IMR-90 (cell line): ENCODE measurements around the gene GGT1. TPM values are rescaled to one million over a fixed set of nuclear protein-coding genes. Genes with fewer than 3 reads are reported as not detected.

Experiments
- ATAC-seq: fragments of 200-7000 bp; cut with Tn5 transposase; 2 replicates; pipeline ENCODE4 v1.9.1; 2020; ENCODE audit warnings: low read depth, mild to moderate bottlenecking, moderate library complexity
- BruUV-seq: library from RNA; stranded (reverse); fragments of 400-500 nt; replicated peaks from 2 replicates; lab custom pipeline; 2021; lab: Mats Ljungman, UMichigan
- CTCF ChIA-PET: fragments of 300-600 bp; formaldehyde crosslinking; extraction: SDS; loops from one replicate; lab custom pipeline; 2021; ENCODE audit warnings: antibody characterized with exemption; lab: Yijun Ruan, JAX
- POLR2A ChIA-PET: fragments of 300-600 bp; sonication (Branson Sonifier 250); formaldehyde crosslinking; loops from one replicate; lab custom pipeline; 2022; ENCODE audit warnings: antibody characterized with exemption; ENCODE audit not compliant: unreplicated experiment; lab: Charles Lee
- DNase-seq: peaks from one replicate; pipeline ENCODE4 v3.0.0; 2013
- H2AFZ ChIP-seq: replicated peaks from 2 replicates; pipeline ENCODE3; 2013; ENCODE audit warnings: low read length, mild to moderate bottlenecking; ENCODE audit not compliant: poor library complexity
- H2AK5ac ChIP-seq: 2 replicates; pipeline ENCODE4 v1.6.1; 2013; ENCODE audit warnings: low read depth, low read length, inconsistent platforms
- H2AK9ac ChIP-seq: replicated peaks from 2 replicates; pipeline ENCODE3; 2013; ENCODE audit warnings: mild to moderate bottlenecking, low read depth, low read length, moderate library complexity; ENCODE audit not compliant: poor library complexity
- H2BK120ac ChIP-seq: 2 replicates; pipeline ENCODE4 v1.6.1; 2013; ENCODE audit warnings: low read depth, low read length, inconsistent platforms
- H2BK15ac ChIP-seq: 3 replicates; pipeline ENCODE4 v1.6.1; 2013; ENCODE audit warnings: low read depth, low read length, inconsistent platforms
- H2BK20ac ChIP-seq: 2 replicates; pipeline ENCODE4 v1.6.1; 2013; ENCODE audit warnings: low read depth, mild to moderate bottlenecking, inconsistent platforms, low read length, moderate library complexity
- H2BK5ac ChIP-seq: 2 replicates; pipeline ENCODE4 v1.6.1; 2013; ENCODE audit warnings: mild to moderate bottlenecking, low read depth, low read length, inconsistent platforms; ENCODE audit not compliant: poor library complexity, severe bottlenecking
- H3K14ac ChIP-seq: replicated peaks from 2 replicates; pipeline ENCODE4 v1.6.1; 2013; ENCODE audit warnings: low read depth, low read length, inconsistent platforms
- H3K18ac ChIP-seq: 2 replicates; pipeline ENCODE4 v1.6.1; 2013; ENCODE audit warnings: low read depth, low read length, control low read depth
- H3K23ac ChIP-seq: 2 replicates; pipeline ENCODE4 v1.6.1; 2013; ENCODE audit warnings: low read depth, low read length, inconsistent platforms
- H3K27ac ChIP-seq: 2 replicates; pipeline ENCODE4 v1.5.1; 2013; ENCODE audit warnings: mild to moderate bottlenecking, control low read depth, low read length; ENCODE audit not compliant: insufficient read depth
- H3K27me3 ChIP-seq: 2 replicates; pipeline ENCODE4 v1.6.1; 2013; ENCODE audit warnings: low read length; ENCODE audit not compliant: control insufficient read depth, insufficient read depth
- H3K36me3 ChIP-seq: 2 replicates; pipeline ENCODE4 v1.6.1; 2013; ENCODE audit warnings: low read length, mixed read lengths; ENCODE audit not compliant: control insufficient read depth, insufficient read depth
- H3K4ac ChIP-seq: 2 replicates; pipeline ENCODE4 v1.6.1; 2013; ENCODE audit warnings: low read depth, low read length, inconsistent platforms
- H3K4me1 ChIP-seq: 2 replicates; pipeline ENCODE4 v1.6.1; 2013; ENCODE audit warnings: low read length, mixed read lengths; ENCODE audit not compliant: control insufficient read depth, insufficient read depth
- H3K4me2 ChIP-seq: 2 replicates; pipeline ENCODE4 v1.6.1; 2013; ENCODE audit warnings: low read depth, mild to moderate bottlenecking, control low read depth, low read length, moderate library complexity
- H3K4me3 ChIP-seq: 2 replicates; pipeline ENCODE4 v1.5.1; 2013; ENCODE audit warnings: low read depth, mild to moderate bottlenecking, control low read depth, low read length, moderate library complexity; ENCODE audit not compliant: insufficient read depth
- H3K56ac ChIP-seq: 2 replicates; pipeline ENCODE4 v1.6.1; 2013; ENCODE audit warnings: low read length, inconsistent platforms; ENCODE audit not compliant: insufficient read depth; ENCODE audit errors: extremely low read depth
- H3K79me1 ChIP-seq, 2 experiments: 2 replicates each; pipeline ENCODE4 v1.6.1; 2013; ENCODE audit warnings: low read length in 2 of 2, inconsistent platforms in 1 of 2, low read depth in 1 of 2
- H3K9ac ChIP-seq: 2 replicates; pipeline ENCODE4 v1.6.1; 2013; ENCODE audit warnings: low read depth, low read length, control low read depth
- H3K9me1 ChIP-seq: 2 replicates; pipeline ENCODE4 v1.6.1; 2013; ENCODE audit warnings: low read length, inconsistent platforms; ENCODE audit not compliant: insufficient read depth
- H3K9me3 ChIP-seq: 2 replicates; pipeline ENCODE4 v1.6.1; 2013; ENCODE audit warnings: low read length; ENCODE audit not compliant: control insufficient read depth, insufficient read depth
- H4K20me1 ChIP-seq: 2 replicates; pipeline ENCODE4 v1.6.1; 2013; ENCODE audit warnings: low read length, inconsistent platforms; ENCODE audit not compliant: insufficient read depth
- H4K5ac ChIP-seq: 2 replicates; pipeline ENCODE4 v1.6.1; 2013; ENCODE audit warnings: mild to moderate bottlenecking, low read depth, low read length, control low read depth
- H4K8ac ChIP-seq, 2 experiments: 2 replicates each; pipeline ENCODE4 v1.6.1; 2013; ENCODE audit warnings: low read depth in 2 of 2, low read length in 2 of 2, control low read depth in 1 of 2, inconsistent platforms in 1 of 2
- H4K91ac ChIP-seq: 2 replicates; pipeline ENCODE4 v1.6.1; 2013; ENCODE audit warnings: low read depth, low read length, inconsistent platforms; ENCODE audit not compliant: insufficient read depth
- RAD21 ChIP-seq: IDR thresholded peaks from 2 replicates; pipeline ENCODE4 v1.6.1; 2012; ENCODE audit warnings: low read length, improper control_type of control experiment
- RCOR1 ChIP-seq: IDR thresholded peaks from 2 replicates; pipeline ENCODE4 v1.6.1; 2012; ENCODE audit warnings: mild to moderate bottlenecking, low read length, improper control_type of control experiment; ENCODE audit not compliant: insufficient replicate concordance
- WGBS, 2 experiments: methylation state at CpG; one replicate each; pipeline versions ENCODE4 v1.1.5 to v1.1.7; 2013; ENCODE audit warnings: missing lambda C conversion rate in 2 of 2; ENCODE audit not compliant: insufficient read length in 1 of 2; ENCODE audit errors: extremely low coverage in 2 of 2; 5-methylcytosine and 5-hydroxymethylcytosine counted together
- dilution Hi-C: fragments of 300-500 bp; cut with HindIII; formaldehyde crosslinking; loops from one replicate; pipeline ENCODE4 v1.14.3; 2018; ENCODE audit warnings: low sequenced_read_pairs; ENCODE audit not compliant: unreplicated experiment
- in situ Hi-C: fragments of 300-500 bp; cut with MboI; formaldehyde crosslinking; loops from 3 replicates; pipeline ENCODE4 v1.14.3; 2019; ENCODE audit warnings: low sequenced_read_pairs, inconsistent platforms, mixed read lengths
- intact Hi-C: fragments of 100-400 bp; cut with micrococcal nuclease; formaldehyde crosslinking; loops from 2 replicates; pipeline ENCODE4 v1.10.0; 2022
- polyA plus RNA-seq, 3 experiments: library from polyadenylated mRNA; depleted of rRNA; stranded (reverse); fragments of >200 nt; gene quantifications; 2 replicates each; pipeline ENCODE4 v1.2.3, GENCODE V29; 2012; ENCODE audit warnings: low replicate concordance in 1 of 3
- total RNA-seq: library from RNA; depleted of rRNA; stranded (reverse); fragments of >200 nt; gene quantifications from 2 replicates; pipeline ENCODE4 v1.2.3, GENCODE V29; 2012

Gene GGT1
- total and polyA plus RNA-seq, 2 of the 4 experiments (the other 2 are of a cell fraction): 3.4 to 7.3 TPM

DNA sequence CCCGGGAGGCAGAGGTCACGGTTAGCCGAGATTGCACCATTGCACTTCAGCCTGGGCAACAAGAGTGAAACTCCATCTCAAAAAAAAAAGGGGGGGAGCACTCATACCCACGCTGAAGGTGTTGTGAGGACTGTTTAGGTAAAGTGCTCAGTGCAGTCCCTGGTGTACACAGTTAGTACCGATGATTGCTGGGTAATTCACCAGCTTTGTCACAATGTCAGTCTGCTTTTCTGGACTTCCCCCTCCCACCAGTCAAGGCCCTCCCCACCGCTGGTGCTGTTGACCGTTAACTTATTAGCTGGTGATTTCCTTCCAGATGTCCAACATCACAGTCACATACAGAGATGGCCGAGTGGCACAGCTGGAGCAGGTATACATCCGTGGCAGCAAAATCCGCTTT, 35.3 kb upstream of the GGT1 start:
- no peak for ATAC-seq
- Histone ChIP-seq H3K14ac (no peak overlapping the region), H3K23ac (no peak overlapping the region), H3K56ac (no peak overlapping the region), H3K36me3 (peaks cover 40% of the 10 kb centered on the region), H3K27ac (no peak overlapping the region), H3K4ac (no peak overlapping the region), H4K20me1 (peaks cover 55% of the 10 kb centered on the region), H3K4me3 (no peak overlapping the region), H2BK20ac (no peak overlapping the region), H2BK15ac (no peak overlapping the region), H3K18ac (no peak overlapping the region), H4K8ac (no peak overlapping the region), H3K27me3 (no peaks in the 10 kb centered on the region), H3K4me1 (no peaks in the 10 kb centered on the region; the same call in 1 of the 2 replicates), H2BK120ac (no peak overlapping the region), H3K79me1 (peaks cover 38 to 74% of the 10 kb centered on the region in 2 experiments), H3K9me1 (peaks cover 14% of the 10 kb centered on the region; the same call in 1 of the 2 replicates), H4K91ac (no peak overlapping the region), H2BK5ac (no peak overlapping the region), H3K9ac (no peak overlapping the region), H4K5ac (no peak overlapping the region), H3K4me2 (no peak overlapping the region), H2AK5ac (no peak overlapping the region), H2AK9ac (no peak overlapping the region), H2AFZ (no peak overlapping the region), H3K9me3 (no peaks in the 10 kb centered on the region)
- no peak for DNase-seq
- no peak for TF ChIP-seq RCOR1
- no peak for TF ChIP-seq RAD21
- WGBS, 2 experiments: 79% methylated on average over 3 of the region's 10 CpGs; no CpG with 5 or more reads in 1 of the 2 experiments
- dilution Hi-C loops (no loop called here), in situ Hi-C loops (no loop called here), intact Hi-C loops (no loop called here)
- BruUV-seq: no TSS peak
- ChIA-PET POLR2A (no interaction called here), CTCF (no interaction called here)
